ENCODE measurements around the gene PCYT1A.
"Not testable (repeated sequence)": the region's sequence is repeated elsewhere in the genome, so short reads cannot be mapped to it uniquely, and the experiment has no call there.

The PCYT1A gene

DNA sequence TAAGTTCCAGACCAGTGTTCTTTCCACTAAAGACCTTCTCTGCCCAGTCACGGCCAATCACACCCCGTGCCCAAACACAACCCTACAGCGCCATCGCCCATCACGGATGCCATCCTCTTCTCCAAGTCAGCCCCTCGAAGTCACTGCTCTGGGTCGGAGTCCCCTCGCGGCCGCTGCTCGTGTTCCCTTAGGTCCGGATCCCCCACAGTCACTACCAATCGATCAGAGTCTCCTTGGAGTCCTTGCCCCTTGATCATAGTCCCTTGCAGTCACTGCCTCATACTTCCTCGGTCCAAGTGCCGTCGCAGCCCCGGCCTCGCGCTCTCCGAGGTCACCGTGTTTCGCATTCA lies 461 bp downstream of the PCYT1A start:
- no peak for DNase-seq (ENCODE audit: low read depth in 2 of 2)

DNA sequence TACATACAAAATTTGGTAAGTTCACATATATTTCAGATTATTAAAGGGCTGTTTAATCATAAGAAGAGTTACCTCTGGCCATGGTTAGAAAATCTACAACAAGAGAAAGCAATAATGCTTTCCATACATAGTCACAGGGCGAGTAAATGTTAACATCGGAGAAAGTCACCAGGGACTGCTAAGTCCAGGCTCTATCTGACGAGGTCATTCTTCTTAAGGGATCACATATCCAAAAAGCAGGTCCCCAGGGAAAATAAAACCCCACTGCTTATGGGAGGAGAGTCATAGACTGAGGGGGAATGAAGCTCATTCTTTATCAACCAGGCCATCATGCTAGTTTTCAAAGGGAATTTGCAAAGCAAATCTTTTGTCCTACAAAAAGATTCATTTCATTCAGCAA lies 3.1 kb downstream of the PCYT1A start:
- DNase-seq (ENCODE audit: low read depth in 2 of 2), result no peak

DNA sequence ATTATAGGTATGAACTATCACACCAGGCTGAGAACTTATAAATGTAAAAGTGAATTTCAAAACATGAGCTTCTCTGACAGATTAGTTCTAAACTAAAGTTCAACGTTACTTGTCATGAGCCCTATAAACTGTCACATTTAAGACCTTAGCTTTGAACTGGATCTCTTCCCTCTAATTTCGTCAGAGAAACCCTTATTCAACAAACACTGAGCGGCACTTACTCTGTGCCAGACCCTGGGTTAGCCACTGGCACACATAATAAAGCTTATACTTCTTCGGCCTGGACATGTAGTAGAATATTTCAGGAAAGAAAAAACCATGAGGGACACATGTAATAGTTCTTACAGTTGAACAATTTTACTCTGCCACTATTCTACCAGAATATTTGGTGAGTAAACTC lies 5.6 kb downstream of the PCYT1A start:
- no peak for DNase-seq (ENCODE audit: low read depth in 2 of 2)

DNA sequence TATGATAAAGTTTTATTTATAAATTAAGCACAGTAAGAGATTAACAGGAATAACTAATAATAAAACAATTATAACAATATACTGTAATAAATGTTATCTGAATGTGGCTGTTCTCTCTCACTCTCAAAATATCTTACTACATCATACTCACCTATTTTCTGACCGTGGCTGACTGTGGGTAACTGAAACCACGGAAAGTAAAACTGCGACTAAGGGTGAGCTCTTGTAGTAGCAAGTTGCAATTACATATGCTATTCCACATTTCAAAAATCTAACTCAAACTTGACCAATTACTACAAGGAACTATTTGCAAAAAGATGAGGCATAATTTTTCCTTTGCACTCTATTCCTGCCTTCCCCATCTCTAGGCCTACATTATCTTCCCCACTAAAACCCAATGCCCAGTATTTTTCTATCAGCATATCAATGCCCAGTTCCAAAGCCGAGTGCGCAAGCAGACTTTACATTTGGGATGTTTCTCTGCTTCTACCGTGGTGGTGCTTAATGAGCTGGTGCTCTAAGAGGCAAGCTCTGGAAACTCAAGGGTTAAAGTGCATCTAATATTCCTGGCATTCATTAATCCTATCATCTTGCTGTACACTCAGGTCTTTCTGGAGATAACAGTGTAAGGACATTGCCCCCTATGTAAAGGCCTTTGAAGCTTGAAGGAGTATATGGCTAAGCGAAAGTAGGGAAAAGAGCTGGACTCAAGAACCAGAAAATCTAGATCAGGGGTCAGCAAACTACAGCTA lies 6.7 kb downstream of the PCYT1A start:
- DNase-seq (ENCODE audit: low read depth in 2 of 2), result no peak

DNA sequence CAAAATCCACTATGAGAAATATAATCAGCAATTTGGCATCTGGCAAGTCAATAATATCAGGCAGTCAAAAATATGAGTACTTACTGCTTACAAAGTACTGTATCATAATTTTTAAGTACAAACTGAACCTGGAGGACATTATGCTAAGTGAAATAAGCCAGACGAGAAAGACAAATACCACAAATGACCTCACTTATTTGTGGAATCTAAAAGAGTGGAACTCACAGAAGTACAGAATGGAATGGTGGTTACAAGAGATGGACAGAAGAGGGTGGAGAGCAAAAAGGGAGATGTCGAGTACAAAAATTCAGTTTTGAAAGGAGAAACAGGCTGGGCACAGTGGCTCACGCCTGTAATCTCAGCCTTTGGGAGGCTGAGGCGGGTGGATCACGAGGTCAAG lies 12.4 kb downstream of the PCYT1A start:
- no peak for DNase-seq (ENCODE audit: low read depth in 2 of 2)

DNA sequence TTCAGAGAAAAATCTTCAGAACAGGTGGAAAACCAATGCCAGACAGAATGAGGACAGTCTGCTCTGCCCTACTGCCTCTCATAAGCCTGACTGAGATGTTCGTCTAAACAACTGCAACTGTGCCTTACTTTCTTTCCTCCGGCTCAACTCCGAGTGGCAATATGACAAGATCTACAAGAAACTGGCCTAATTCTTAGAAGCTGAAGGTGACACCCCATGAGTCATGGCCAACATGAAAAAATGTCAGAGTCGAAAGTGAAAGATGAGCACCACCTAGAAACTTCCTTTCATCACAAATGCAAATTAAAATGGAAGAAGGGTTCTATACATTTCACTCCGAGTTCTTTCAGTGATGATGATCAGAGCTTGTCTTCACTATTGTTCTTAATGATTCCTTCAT lies 12.9 kb downstream of the PCYT1A start:
- peak; percentile 36 to 49 for DNase-seq (ENCODE audit: low read depth in 2 of 2)

DNA sequence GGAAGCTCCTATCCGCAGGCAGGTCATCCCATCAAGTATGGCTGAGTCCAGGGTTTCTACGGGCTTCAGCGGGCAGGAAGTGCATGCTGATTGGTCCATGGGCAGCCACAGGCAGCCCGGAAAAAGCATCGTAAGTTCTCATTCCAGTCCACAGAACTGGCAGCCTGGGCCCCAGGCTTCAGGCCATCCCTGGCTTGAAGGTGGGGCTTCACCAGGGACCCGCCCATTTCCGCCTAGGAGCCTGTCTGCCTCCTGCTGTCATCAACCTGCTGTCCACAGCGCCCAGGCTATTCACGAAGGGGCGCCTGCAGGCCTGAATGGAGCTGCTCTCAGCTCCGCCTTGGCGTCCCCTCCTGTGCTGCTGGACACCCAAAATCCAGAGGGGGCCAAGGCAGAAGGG lies 13.9 kb downstream of the PCYT1A start:
- no peak for DNase-seq (ENCODE audit: low read depth in 2 of 2)

DNA sequence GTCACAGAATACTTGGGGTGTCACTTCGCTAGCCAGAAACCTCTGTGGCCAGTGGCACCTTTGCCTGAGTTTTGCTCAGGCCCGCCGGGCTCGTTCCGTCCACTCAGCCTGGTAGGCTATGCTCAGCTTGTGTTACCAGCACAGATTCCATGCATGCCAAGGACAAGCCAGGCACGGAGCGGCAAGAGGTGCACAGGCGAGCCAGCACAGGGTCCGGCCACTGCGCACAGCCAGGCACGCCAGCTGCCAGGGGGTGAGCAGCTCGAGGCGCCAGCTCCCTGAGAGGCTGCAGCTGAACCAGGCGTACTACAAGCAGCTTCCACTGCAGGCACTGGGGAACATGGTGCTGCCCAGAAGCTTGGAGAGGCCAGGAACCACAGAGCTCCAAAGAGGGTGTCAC lies 14.7 kb downstream of the PCYT1A start:
- no peak for DNase-seq (ENCODE audit: low read depth in 2 of 2)

DNA sequence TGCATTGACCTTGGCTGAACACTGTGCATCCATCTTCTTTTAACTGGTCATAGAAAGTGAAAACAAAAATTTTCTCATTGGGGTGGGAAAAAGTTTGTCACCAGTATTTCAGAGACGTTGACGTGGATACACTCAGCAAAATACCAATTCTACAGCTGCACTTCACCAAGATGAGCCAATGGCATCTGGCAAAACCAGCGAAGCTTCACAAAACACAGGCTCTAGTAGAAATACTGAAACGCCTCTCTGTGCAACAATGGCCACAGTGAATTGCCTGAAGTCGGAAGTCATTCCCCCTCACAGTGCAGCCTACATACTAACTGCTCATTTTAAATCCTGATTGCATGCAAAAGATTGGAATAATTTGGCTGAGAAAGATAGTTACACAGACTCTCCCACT lies 17.0 kb downstream of the PCYT1A start:
- DNase-seq (ENCODE audit: low read depth in 2 of 2), result no peak

DNA sequence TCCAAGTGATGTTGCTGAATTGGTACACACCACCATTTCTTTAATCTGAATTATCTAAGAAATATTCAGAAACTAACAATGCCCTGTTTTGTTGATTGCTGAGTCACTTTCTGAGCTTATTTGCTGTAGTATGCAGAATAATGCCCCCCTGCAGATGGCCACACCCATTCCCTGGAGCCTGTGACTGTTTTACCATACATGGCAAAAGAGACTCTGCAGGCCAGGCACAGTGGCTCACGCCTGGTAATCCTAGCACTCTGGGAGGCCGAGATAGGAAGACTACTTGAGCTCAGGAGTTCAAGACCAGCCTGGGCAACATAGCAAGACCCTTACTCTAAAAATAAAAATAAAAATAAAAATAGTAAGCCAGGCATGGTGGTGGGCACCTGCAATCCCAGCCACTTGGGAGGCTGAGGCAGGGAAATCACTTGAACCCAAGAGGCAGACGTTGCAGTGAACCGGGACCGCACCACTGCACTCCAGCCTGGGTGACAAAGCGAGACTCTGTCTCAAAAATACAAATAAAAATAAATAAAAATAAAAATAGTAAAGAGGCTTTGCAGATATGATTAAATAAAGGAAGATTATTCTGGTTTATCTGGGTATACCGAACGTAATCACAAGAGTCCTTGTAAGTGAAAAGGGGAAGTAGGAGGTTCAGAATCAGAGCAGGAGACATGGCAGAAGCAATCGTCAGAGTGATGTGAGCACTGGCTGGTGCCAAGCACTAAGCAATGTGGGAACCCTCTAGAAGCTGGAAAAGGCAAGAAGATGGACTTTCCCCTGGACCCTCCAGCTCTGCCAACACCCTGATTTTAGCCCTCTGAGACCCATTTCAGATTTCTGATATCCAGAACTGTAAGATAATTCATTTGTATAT lies 19.0 kb downstream of the PCYT1A start:
- no peak for DNase-seq (ENCODE audit: low read depth in 2 of 2)

DNA sequence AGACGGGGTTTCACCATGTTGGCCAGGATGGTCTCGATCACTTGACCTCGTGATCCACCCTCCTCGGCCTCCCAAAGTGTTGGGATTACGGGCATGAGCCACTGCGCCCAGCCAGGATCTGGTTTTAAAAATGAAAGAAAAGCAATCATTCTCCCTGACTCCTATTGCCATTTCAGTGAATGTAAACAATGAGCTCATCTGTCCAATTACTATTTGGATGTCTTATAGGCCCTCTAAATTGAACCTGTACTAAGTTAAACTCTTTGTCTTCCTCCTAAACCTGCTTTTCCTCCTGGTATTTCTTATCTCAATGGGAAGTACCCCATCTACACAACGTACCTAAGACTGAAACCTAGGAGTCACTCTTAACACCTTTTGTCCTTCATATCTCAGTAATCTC lies 23.7 kb downstream of the PCYT1A start:
- DNase-seq (ENCODE audit: low read depth in 2 of 2), result no peak

DNA sequence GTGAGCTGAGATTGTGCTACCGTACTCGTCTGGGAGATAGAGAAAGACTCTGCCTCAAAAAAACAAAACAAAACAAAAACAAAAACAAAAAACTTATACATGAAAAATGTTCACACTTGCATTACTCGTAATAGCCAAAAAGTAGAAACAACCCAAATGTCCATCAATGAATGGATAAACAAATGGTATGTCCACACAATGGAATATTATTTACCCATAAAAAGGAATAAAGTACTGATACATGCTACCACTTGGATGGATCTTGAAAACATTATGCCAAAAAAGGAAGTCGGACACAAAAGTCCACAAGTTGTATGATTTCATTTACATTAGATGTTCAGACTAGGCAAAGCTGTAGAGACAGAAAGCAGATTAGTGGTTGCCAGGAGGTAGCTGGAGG lies 26.7 kb downstream of the PCYT1A start:
- DNase-seq (ENCODE audit: low read depth in 2 of 2), result no peak

DNA sequence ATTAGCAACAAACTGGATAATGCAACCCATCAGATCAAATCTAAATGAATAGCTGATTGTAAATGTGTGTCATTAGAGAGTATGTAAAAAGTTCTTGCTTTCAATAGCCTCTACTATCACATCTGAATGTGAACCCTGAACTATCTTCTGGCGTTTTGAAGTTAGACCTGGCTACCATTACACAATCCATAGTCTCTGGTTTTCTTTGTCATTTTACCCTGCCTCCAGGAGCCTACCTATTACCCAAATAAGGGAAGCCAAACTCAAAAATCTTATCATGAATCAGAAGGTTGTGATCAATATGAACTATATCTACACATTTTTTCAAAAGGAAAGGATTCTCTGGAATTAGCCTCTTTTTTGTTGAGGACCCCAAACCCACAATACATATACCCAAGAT lies 31.8 kb downstream of the PCYT1A start:
- no peak for DNase-seq (ENCODE audit: low read depth in 2 of 2)

DNA sequence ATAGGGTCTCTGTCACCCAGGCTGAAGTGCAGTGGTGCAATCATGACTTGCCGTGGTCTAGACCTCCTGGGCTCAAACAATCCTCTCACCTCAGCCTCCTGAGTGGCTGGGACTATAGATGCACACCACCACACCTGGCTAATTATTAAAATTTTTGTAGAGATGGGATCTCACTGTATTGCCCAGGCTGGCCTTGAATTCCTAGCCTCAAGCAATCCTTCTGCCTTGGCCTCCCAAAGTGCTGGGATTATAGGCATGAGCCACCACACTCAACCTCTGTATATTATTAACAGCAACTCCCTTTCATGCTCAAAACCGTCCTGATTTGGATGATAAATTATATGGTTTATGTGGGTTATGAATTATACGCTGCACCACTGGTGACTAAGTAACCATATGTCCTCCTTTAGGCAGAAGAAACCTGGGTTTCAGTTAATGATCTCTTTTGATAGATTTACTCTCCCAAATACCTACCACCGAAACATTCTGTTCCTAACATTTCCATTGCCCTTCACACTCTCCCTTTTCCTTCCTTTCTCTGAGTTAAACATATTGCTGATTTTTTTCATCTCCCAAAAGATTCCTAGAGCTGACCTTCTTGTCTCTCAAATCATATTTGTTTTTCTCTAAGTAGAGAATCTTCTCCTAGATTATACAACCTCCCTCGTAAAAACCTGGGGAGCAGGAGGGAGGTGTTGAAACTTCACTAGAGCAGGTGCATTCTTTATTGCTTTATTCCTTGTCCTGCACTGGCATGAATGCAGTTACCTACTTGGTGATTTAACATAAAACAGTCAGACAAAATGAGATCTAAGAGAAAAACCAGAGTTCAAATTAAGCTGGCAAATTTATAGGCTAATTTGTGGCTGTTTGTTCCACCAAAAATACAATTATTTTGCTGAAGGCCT lies 32.9 kb downstream of the PCYT1A start:
- no peak for DNase-seq (ENCODE audit: low read depth in 2 of 2)

DNA sequence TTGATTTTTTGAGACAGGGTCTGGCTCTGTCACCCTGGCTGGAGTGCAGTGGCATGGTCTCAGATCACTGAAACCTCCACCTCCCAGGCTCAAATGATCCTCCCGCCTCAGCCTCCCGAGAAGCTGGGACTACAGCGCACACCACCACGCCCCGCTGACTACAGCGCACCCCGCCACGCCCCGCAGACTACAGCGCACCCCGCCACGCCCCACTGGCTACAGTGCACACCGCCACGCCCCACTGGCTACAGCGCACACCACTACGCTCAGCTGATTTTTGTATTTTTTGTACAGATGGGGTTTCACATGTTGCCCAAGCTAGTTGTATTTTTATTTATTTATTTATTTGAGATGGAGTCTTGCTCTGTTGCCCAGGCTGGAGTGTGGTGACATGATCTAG lies 35.6 kb downstream of the PCYT1A start:
- no peak for DNase-seq (ENCODE audit: low read depth in 2 of 2)

DNA sequence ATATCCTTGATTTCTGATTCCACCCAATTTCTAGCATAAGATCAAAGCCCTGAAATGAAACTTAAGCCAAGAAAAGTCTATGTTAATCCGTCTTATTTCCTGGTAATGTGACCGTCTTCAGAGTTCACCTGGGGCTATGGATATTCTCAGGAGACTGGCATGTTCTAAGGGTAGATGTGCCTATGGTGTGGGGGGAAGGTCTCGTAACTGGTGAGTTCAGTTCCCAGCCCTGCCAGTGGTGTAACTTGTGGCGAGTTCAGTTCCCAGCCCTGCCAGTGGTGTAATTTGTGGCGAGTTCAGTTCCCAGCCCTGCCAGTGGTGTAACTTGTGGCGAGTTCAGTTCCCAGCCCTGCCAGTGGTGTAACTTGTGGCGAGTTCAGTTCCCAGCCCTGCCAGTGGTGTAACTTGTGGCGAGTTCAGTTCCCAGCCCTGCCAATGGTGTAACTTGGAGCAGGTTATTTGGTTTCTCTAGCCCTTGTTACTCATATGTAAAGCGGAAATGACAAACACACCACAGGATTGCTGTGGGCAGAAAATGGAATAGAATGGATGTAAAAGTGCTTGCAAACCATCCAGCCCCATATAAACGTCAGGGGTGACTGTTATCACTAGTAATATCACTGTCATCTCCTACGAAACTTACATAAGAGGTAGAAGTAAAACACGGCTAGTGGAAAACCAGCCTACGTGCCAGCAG lies 40.8 kb downstream of the PCYT1A start:
- DNase-seq (ENCODE audit: low read depth in 2 of 2), result no peak

DNA sequence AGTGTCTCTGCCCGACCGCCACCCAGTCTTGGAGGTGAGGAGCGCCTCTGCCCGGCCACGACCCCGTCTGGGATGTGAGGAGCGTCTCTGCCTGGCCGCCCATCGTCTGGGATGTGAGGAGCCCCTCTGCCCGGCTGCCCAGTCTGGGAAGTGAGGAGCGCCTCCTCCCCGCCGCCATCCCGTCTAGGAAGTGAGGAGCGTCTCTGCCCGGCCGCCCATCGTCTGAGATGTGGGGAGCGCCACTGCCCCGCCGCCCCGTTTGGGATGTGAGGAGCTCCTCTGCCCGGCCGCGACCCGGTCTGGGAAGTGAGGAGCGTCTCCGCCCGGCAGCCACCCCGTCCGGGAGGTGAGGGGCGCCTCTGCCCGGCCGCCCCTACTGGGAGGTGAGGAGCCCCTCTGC lies 43.4 kb downstream of the PCYT1A start:
- DNase-seq (ENCODE audit: low read depth in 2 of 2), result not testable (repeated sequence)

DNA sequence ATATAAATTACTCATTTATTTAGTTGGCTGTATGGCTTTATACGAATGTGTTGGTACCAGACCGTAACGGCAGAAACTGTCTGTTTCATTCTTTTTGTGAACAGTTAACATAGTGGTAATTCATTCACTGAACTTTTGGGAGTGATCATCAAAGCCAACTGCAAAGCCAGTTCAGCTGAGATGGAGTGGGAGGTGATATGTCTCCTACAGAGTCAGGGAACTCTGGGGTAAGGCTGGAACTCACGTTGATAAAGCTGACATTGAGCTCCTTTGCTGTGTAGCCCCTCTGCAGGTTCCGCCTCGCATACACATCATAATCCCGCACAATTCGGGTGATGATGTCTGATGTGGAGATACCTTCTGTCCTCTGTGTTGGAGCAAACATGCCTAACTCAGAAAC lies 45.8 kb downstream of the PCYT1A start:
- no peak for DNase-seq (ENCODE audit: low read depth in 2 of 2)

DNA sequence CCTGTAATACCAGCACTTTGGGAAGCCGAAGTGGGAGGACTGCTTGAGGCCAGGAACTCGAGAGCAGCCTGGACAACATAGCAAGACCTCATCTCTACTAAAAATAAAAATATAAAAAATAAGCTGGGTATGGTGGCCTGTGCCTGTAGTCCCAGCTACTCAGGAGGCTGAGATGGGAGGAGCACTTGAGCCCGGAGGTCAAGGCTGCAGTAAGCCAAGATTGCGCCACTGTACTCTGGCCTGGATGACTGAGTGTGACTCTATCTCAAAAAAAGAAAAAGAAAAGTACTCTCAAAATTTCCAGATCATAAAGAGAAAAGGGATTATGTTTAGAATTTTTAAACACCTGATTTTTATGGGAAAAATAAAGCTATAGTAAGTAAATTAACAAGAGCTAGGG lies 47.1 kb downstream of the PCYT1A start:
- DNase-seq (ENCODE audit: low read depth in 2 of 2), result no peak

DNA sequence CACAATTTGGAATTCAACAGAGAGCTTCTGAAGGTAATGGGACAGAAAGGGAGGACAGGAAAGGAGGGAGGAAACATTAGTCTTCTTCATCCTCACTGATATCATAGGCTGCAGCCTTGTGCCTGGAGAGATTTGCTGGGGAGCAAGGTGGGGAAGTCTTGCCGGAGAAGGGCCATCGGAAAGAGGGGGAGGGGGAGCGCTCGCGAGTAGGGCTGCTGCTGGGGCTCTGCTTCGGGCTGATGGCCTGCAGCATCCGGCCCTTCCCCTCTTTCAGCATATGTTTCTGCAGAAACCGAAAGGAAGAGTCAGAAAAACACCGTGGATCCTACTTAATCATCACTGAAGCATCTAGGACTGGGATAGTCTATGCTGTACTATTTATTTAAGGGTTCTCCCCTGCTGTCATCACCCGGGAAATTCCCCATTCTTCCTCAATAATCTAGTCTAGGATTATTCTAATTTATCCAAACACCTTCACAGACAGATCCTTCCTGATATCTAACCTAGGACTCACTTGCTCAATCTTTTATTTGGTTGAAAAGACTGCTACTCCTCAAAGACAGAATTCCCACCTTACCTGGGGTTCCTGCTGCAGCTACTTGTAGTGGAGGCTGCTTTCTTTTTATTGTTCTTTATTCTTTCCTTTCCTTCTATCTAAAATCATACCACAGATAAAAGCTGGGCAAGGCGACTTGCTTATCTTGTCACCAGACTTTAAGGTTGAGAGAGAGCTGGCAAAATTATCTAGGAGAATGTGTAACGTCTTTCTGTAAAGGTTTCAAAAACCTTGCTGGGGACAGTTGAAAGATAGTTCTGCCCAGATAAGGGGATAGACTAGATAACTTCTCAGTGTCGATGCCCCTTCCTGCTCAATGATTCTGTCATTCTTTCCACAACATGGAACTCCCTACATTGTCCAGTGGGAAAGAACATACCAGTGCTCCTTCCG lies 48.6 kb downstream of the PCYT1A start:
- no peak for DNase-seq (ENCODE audit: low read depth in 2 of 2)

DNA sequence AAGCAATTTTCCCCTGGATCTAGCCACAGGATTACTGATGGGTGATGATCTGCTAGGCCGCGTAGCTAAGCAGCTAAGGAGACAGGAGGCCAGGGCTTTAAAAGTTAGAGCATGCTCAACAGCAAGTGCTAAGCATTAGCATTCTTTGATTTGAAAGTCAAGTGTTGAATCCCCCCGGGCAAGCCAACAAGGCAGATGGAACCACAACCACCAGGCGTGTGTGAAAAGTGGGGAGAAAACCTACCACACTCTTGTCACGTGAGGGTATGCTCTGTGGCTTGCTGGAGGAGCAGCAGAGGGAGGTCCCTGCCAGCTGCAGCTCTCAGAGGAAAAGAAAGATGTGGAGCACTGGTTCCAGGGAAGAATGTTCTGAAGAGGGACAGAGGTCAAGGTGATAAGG lies 50.3 kb downstream of the PCYT1A start:
- no peak for DNase-seq (ENCODE audit: low read depth in 2 of 2)

All from activated CD4-positive, alpha-beta T cell treated with anti-CD3 and anti-CD28 coated beads for 24 hours (primary cell).